ENCODE results near the gene CCER1. TPM values are rescaled to one million over a fixed set of nuclear protein-coding genes. Genes with fewer than 3 reads are reported as not detected.

The CCER1 gene
- total RNA-seq, 4 donors from 2014 or later, result not detected

- no peak overlapping the region for H3K27ac ChIP-seq
Observed at GRCh38 chr12:90982170-90982569, 27.2 kb upstream of the CCER1 start.

GRCh38 chr12:90979951-90980350 lies 25.0 kb upstream of the CCER1 start:
- Histone ChIP-seq H3K36me3 (no peaks in the 10 kb centered on the region), H3K27ac (no peak overlapping the region), H3K9me3 (no peaks in the 10 kb centered on the region), H3K4me1 (no peaks in the 10 kb centered on the region), H3K4me3 (no peak overlapping the region), H3K27me3 (no peaks in the 10 kb centered on the region)
- no peak for TF ChIP-seq EP300 (IDR thresholded peaks at IDR 0.05)
- no peak for TF ChIP-seq CTCF (IDR thresholded peaks at IDR 0.05)
- TF ChIP-seq POLR2A (IDR thresholded peaks at IDR 0.05), result no peak
- no peak for TF ChIP-seq POLR2AphosphoS5 (IDR thresholded peaks at IDR 0.05)
- 64% methylated on average over 3 of the region's 3 CpGs for WGBS
- no peak for DNase-seq (ENCODE audit: low spot score in 2 of 2)

More at GRCh38 chr12:90982170-90982569, 27.2 kb upstream of the CCER1 start:
- TF ChIP-seq POLR2AphosphoS5 (IDR thresholded peaks at IDR 0.05) (no peak), POLR2A (IDR thresholded peaks at IDR 0.05) (no peak), CTCF (IDR thresholded peaks at IDR 0.05) (no peak), EP300 (IDR thresholded peaks at IDR 0.05) (no peak)
- Histone ChIP-seq H3K4me3 (no peak overlapping the region), H3K36me3 (no peaks in the 10 kb centered on the region), H3K27me3 (no peaks in the 10 kb centered on the region), H3K4me1 (no peaks in the 10 kb centered on the region), H3K9me3 (no peaks in the 10 kb centered on the region)
- DNase-seq (ENCODE audit: low spot score in 2 of 2), result no peak
- WGBS, result 92% methylated on average over 1 of the region's 1 CpG

- no peaks in the 10 kb centered on the region for H3K27me3 ChIP-seq
- no peak for DNase-seq (ENCODE audit: low spot score in 2 of 2)
- no peaks in the 10 kb centered on the region for H3K4me1 ChIP-seq
- no peaks in the 10 kb centered on the region for H3K36me3 ChIP-seq
- H3K9me3 ChIP-seq, result no peaks in the 10 kb centered on the region
- WGBS, result 85% methylated on average over 3 of the region's 3 CpGs
- no peak for TF ChIP-seq EP300 (IDR thresholded peaks at IDR 0.05)
- TF ChIP-seq POLR2AphosphoS5 (IDR thresholded peaks at IDR 0.05), result no peak
- no peak for TF ChIP-seq POLR2A (IDR thresholded peaks at IDR 0.05)
- no peak overlapping the region for H3K4me3 ChIP-seq
- no peak overlapping the region for H3K27ac ChIP-seq
Observed at GRCh38 chr12:90979019-90979418, 24.0 kb upstream of the CCER1 start.

- TF ChIP-seq POLR2AphosphoS5 (IDR thresholded peaks at IDR 0.05) (peak in 1 of 3 donors; percentile 25), POLR2A (IDR thresholded peaks at IDR 0.05) (no peak), EP300 (IDR thresholded peaks at IDR 0.05) (no peak), CTCF (IDR thresholded peaks at IDR 0.05) (peak; percentile 46 to 78)
- no peak for DNase-seq (ENCODE audit: low spot score in 2 of 2)
- no peaks in the 10 kb centered on the region for H3K36me3 ChIP-seq
- no peaks in the 10 kb centered on the region for H3K9me3 ChIP-seq
- no peak overlapping the region for H3K27ac ChIP-seq
- WGBS, result 27% methylated on average over 1 of the region's 1 CpG
- H3K4me1 ChIP-seq, result no peaks in the 10 kb centered on the region
- no peak overlapping the region for H3K4me3 ChIP-seq
- no peaks in the 10 kb centered on the region for H3K27me3 ChIP-seq
Observed at GRCh38 chr12:90978117-90978770, 23.3 kb upstream of the CCER1 start.

GRCh38 chr12:90977224-90977623 lies 22.2 kb upstream of the CCER1 start:
- no peaks in the 10 kb centered on the region for H3K27me3 ChIP-seq

More at GRCh38 chr12:90977224-90977623, 22.2 kb upstream of the CCER1 start:
- Histone ChIP-seq H3K27ac (no peak overlapping the region), H3K36me3 (no peaks in the 10 kb centered on the region), H3K9me3 (no peaks in the 10 kb centered on the region), H3K4me3 (no peak overlapping the region), H3K4me1 (no peaks in the 10 kb centered on the region)
- no peak for TF ChIP-seq POLR2AphosphoS5 (IDR thresholded peaks at IDR 0.05)
- no peak for TF ChIP-seq EP300 (IDR thresholded peaks at IDR 0.05)
- no peak for TF ChIP-seq CTCF (IDR thresholded peaks at IDR 0.05)
- TF ChIP-seq POLR2A (IDR thresholded peaks at IDR 0.05), result no peak
- DNase-seq (ENCODE audit: low spot score in 2 of 2), result no peak
- 69% methylated on average over 1 of the region's 1 CpG for WGBS
